Liver (tissue), 9 donors: ENCODE results near the gene ARHGEF39. TPM values are rescaled to one million over a fixed set of nuclear protein-coding genes. Genes with fewer than 3 reads are reported as not detected.

Experiments used
- DNase-seq: peaks from one replicate; pipeline ENCODE4 v3.0.0-alpha.2; 2017; ENCODE audit warnings: low spot score
- H3K27ac ChIP-seq, 2 donors: one replicate each; pipeline ENCODE4 v1.7.0; 2013; ENCODE audit warnings: inconsistent platforms in 2 of 2, low read length in 2 of 2, control low read depth in 1 of 2, low read depth in 1 of 2, mild to moderate bottlenecking in 1 of 2
- H3K27me3 ChIP-seq, 4 donors: one replicate each; pipeline versions ENCODE4 v1.6.1 to v1.7.0; 2013; ENCODE audit warnings: low read length in 3 of 4, inconsistent platforms in 1 of 4, mild to moderate bottlenecking in 1 of 4, moderate library complexity in 1 of 4; ENCODE audit not compliant: control insufficient read depth in 4 of 4, insufficient read depth in 4 of 4
- H3K36me3 ChIP-seq, 4 donors: one replicate each; pipeline versions ENCODE4 v1.6.1 to v1.7.0; 2013; ENCODE audit warnings: low read length in 3 of 4, mild to moderate bottlenecking in 3 of 4, low read depth in 1 of 4, moderate library complexity in 1 of 4; ENCODE audit not compliant: control insufficient read depth in 4 of 4, insufficient read depth in 3 of 4
- H3K4me1 ChIP-seq, 4 donors: one replicate each; pipeline versions ENCODE4 v1.6.1 to v1.7.0; 2013; ENCODE audit warnings: low read length in 3 of 4, mild to moderate bottlenecking in 3 of 4, moderate library complexity in 1 of 4; ENCODE audit not compliant: control insufficient read depth in 4 of 4, insufficient read depth in 4 of 4
- H3K4me3 ChIP-seq, 3 donors: one replicate each; pipeline versions ENCODE4 v1.6.1 to v1.7.0; 2013; ENCODE audit warnings: low read length in 3 of 3, control low read depth in 1 of 3, low read depth in 1 of 3, mild to moderate bottlenecking in 1 of 3
- H3K9ac ChIP-seq, 2 donors: one replicate each; pipeline ENCODE4 v1.7.0; 2013; ENCODE audit warnings: low read length in 2 of 2, mild to moderate bottlenecking in 2 of 2, moderate library complexity in 2 of 2, control low read depth in 1 of 2, low read depth in 1 of 2
- H3K9me3 ChIP-seq, 4 donors: one replicate each; pipeline versions ENCODE4 v1.6.1 to v1.7.0; 2013; ENCODE audit warnings: low read length in 3 of 4; ENCODE audit not compliant: control insufficient read depth in 4 of 4
- EGR1 ChIP-seq, 2 donors: IDR thresholded peaks; 2 replicates each; pipeline ENCODE4 v1.6.1; 2016 to 2018; ENCODE audit warnings: antibody characterized with exemption in 2 of 2, low read depth in 2 of 2
- FOXA1 ChIP-seq: IDR thresholded peaks from 2 replicates; pipeline ENCODE4 v1.6.1; 2016; ENCODE audit warnings: antibody characterized with exemption
- HNF4A ChIP-seq, 2 donors: conservative IDR thresholded peaks; 2 replicates each; pipeline ENCODE4 v1.6.1; 2016; ENCODE audit warnings: antibody characterized with exemption in 2 of 2, mild to moderate bottlenecking in 2 of 2
- HNF4G ChIP-seq: IDR thresholded peaks from 2 replicates; pipeline ENCODE4 v1.6.1; 2016; ENCODE audit warnings: antibody characterized with exemption
- JUND ChIP-seq, 2 donors: IDR thresholded peaks; 2 replicates each; pipeline ENCODE4 v1.6.1; 2016; ENCODE audit warnings: antibody characterized with exemption in 2 of 2
- MAX ChIP-seq: IDR thresholded peaks from 2 replicates; pipeline ENCODE4 v1.6.1; 2016; ENCODE audit warnings: antibody characterized with exemption
- NR2F2 ChIP-seq: IDR thresholded peaks from 2 replicates; pipeline ENCODE4 v1.6.1; 2016; ENCODE audit warnings: antibody characterized with exemption
- RXRA ChIP-seq, 2 donors: IDR thresholded peaks; 2 replicates each; pipeline ENCODE4 v1.6.1; 2017 to 2018; ENCODE audit warnings: antibody characterized with exemption in 2 of 2, mild to moderate bottlenecking in 1 of 2
- TAF1 ChIP-seq: conservative IDR thresholded peaks from 2 replicates; pipeline ENCODE4 v1.6.1; 2016; ENCODE audit warnings: antibody characterized with exemption, mild to moderate bottlenecking
- YY1 ChIP-seq: IDR thresholded peaks from 2 replicates; pipeline ENCODE4 v1.6.1; 2016; ENCODE audit warnings: antibody characterized with exemption, mild to moderate bottlenecking
- ZBTB33 ChIP-seq: IDR thresholded peaks from 2 replicates; pipeline ENCODE4 v1.6.1; 2016; ENCODE audit warnings: antibody characterized with exemption
- WGBS: extraction: QIAGEN DNeasy Blood & Tissue Kit; methylation state at CpG from one replicate; pipeline ENCODE4 v1.1.7; 2013; 5-methylcytosine and 5-hydroxymethylcytosine counted together
- polyA plus RNA-seq, 2 donors: library from polyadenylated mRNA; stranded (reverse) in 1 of 2; unstranded in 1 of 2; fragments of 200-250 nt in 1 of 2; fragments of >200 nt in 1 of 2; fragmentation: Nextera tagmentation in 1 of 2; extraction: Ambion mirVana in 1 of 2; gene quantifications; one replicate each; pipeline versions ENCODE4 v1.2.1 to v1.2.3, GENCODE V29; 2013 to 2015
- total RNA-seq, 2 donors: library from RNA; depleted of rRNA; stranded (reverse); fragments of >200 nt; gene quantifications; one replicate each; pipeline ENCODE4 v1.2.3, GENCODE V29; 2014
- TF ChIP-seq, protein P1 (sequence below): IDR thresholded peaks from 2 replicates; pipeline ENCODE4 v1.6.1; 2016; ENCODE audit warnings: antibody characterized with exemption
- TF ChIP-seq, protein P2 (sequence below): fragments of 150-350 bp; IDR thresholded peaks from 2 replicates; pipeline ENCODE4 v1.5.1; 2017; ENCODE audit warnings: improper control_type of control experiment, low read depth, low read length; ENCODE audit not compliant: missing input control
- donor health status: healthy.
- donor health status: healthy.
- donor health status: healthy.
- donor health status: healthy.
- donor health status: healthy.

ARHGEF39 gene
- total and polyA plus RNA-seq, 4 donors, result under 0.01 to 7.4 (median 0.74) TPM

DNA sequence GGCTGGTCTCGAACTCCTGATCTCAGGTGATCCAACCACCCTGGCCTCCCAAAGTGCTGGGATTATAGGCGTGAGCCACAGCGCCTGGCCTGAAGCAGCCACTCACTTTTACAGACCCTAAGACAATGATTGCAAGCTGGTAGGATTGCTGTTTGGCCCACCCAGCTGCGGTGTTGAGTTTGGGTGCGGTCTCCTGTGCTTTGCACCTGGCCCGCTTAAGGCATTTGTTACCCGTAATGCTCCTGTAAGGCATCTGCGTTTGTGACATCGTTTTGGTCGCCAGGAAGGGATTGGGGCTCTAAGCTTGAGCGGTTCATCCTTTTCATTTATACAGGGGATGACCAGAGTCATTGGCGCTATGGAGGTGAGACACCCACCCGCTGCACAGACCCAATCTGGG lies 10.2 kb upstream of the ARHGEF39 start:
- TF ChIP-seq ZBTB33, result no peak
- TF ChIP-seq HNF4G, result no peak
- H3K4me3 ChIP-seq, result peak overlapping the region in 1 of 3 donors; percentile 50
- no peak overlapping the region for H3K27ac ChIP-seq
- H3K27me3 ChIP-seq, result no peaks in the 10 kb centered on the region
- H3K9ac ChIP-seq, result no peak overlapping the region
- no peak for DNase-seq
- WGBS, result 47% methylated on average over 13 of the region's 13 CpGs
- H3K9me3 ChIP-seq, result no peaks in the 10 kb centered on the region
- H3K4me1 ChIP-seq, result peaks cover 0 to 8% (median 7%) of the 10 kb centered on the region in 4 donors
- no peaks in the 10 kb centered on the region for H3K36me3 ChIP-seq

- TF ChIP-seq RXRA (IDR thresholded peaks at IDR 0.05) (no peak), FOXA1 (no peak), EGR1 (IDR thresholded peaks at IDR 0.05; ENCODE audit: low read depth in 2 of 2) (no peak), MAX (no peak), YY1 (no peak), HNF4A (conservative IDR thresholded peaks at IDR 0.05) (no peak), HNF4G (no peak), ZBTB33 (no peak), JUND (IDR thresholded peaks at IDR 0.05) (no peak), NR2F2 (no peak), TAF1 (no peak)
- TF ChIP-seq, protein P1, sequence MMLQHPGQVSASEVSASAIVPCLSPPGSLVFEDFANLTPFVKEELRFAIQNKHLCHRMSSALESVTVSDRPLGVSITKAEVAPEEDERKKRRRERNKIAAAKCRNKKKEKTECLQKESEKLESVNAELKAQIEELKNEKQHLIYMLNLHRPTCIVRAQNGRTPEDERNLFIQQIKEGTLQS, result no peak
- TF ChIP-seq, protein P2, sequence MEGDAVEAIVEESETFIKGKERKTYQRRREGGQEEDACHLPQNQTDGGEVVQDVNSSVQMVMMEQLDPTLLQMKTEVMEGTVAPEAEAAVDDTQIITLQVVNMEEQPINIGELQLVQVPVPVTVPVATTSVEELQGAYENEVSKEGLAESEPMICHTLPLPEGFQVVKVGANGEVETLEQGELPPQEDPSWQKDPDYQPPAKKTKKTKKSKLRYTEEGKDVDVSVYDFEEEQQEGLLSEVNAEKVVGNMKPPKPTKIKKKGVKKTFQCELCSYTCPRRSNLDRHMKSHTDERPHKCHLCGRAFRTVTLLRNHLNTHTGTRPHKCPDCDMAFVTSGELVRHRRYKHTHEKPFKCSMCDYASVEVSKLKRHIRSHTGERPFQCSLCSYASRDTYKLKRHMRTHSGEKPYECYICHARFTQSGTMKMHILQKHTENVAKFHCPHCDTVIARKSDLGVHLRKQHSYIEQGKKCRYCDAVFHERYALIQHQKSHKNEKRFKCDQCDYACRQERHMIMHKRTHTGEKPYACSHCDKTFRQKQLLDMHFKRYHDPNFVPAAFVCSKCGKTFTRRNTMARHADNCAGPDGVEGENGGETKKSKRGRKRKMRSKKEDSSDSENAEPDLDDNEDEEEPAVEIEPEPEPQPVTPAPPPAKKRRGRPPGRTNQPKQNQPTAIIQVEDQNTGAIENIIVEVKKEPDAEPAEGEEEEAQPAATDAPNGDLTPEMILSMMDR, result no peak
- H3K4me3 ChIP-seq, result no peak overlapping the region
- no peak overlapping the region for H3K9ac ChIP-seq
- no peak overlapping the region for H3K27ac ChIP-seq
- no peaks in the 10 kb centered on the region for H3K27me3 ChIP-seq
- H3K9me3 ChIP-seq, result no peaks in the 10 kb centered on the region
- H3K36me3 ChIP-seq, result no peaks in the 10 kb centered on the region
- 82% methylated on average over 3 of the region's 3 CpGs for WGBS
- peaks cover 5 to 16% (median 14%) of the 10 kb centered on the region in 4 donors for H3K4me1 ChIP-seq
- DNase-seq, result no peak
Measured at GRCh38 chr9:35674025-35674361, 9.0 kb upstream of the ARHGEF39 start.
